ENCODE measurements around the gene RPL32.
"Not testable (repeated sequence)": the region's sequence is repeated elsewhere in the genome, so short reads cannot be mapped to it uniquely, and the experiment has no call there.

Gene RPL32

DNA sequence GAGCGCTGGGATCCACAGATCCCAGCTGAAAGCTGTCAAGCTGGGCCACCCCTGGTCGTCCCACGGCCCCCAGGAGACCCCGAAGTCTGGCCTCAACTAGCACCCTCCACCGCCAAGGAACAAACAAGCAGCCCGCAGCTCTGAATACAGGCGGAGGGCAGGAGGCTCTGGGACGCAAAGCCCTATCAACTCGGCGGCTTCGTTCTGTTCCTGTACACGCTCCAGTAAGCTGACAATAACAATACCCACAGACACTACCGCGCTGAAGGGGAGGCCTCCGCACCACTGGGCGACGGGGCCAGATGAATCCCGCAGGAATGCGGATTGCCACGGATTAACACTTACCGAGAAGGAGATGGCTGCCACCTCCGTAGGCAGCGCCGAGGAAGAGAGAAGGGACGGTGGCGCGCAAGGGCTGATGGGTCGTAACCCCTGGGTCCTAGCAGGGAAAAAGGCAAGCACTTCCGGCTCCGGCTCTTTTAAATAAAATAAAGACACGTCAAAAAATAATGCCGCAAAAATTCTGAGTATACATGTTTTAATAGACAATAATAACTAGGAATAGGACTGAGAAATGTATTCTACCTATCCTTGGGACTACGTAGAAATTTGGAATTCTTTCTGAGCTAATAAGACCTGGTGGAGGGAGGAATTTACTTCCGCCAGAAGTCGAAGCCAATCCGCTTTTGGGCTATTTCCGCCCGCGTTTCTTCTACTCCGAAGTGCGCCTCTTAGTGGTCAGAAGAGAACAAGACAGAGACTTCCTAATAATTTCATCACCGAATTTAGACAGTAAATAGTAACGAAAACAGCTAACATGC, at the start of gene RPL32:
RPL32 (minus strand) TSS at position 417 of the 821 bp plus-strand sequence. CDS start 1,328 bp downstream, outside the sequence.
- DNase-seq, result peak; percentile 88

- no peak for DNase-seq
Observed at GRCh38 chr3:12890610-12891390, 49.4 kb upstream of the RPL32 start.

- DNase-seq, result no peak
Observed at GRCh38 chr3:12886736-12887135, 45.4 kb upstream of the RPL32 start.

GRCh38 chr3:12886106-12886679, 44.8 kb upstream of the RPL32 start:
- DNase-seq, result peak; percentile 25

DNA sequence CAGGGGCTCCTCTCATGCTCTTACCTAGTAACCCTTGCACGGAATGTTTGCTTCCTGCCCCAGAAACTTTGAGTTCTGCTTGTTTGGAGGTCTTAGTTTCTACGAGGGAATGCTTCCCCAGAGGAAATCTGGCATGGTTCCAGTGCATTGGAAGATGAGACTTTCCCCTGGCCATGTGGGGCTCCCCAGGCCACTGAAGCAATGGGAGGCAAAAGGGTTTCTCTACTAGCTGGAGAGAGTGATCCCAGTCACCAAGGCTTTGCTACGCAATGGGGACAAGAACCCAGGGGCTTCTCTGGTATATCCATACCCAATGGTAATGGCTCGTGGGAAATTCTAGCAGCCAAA, 44.2 kb upstream of the RPL32 start:
- DNase-seq, result no peak

DNA sequence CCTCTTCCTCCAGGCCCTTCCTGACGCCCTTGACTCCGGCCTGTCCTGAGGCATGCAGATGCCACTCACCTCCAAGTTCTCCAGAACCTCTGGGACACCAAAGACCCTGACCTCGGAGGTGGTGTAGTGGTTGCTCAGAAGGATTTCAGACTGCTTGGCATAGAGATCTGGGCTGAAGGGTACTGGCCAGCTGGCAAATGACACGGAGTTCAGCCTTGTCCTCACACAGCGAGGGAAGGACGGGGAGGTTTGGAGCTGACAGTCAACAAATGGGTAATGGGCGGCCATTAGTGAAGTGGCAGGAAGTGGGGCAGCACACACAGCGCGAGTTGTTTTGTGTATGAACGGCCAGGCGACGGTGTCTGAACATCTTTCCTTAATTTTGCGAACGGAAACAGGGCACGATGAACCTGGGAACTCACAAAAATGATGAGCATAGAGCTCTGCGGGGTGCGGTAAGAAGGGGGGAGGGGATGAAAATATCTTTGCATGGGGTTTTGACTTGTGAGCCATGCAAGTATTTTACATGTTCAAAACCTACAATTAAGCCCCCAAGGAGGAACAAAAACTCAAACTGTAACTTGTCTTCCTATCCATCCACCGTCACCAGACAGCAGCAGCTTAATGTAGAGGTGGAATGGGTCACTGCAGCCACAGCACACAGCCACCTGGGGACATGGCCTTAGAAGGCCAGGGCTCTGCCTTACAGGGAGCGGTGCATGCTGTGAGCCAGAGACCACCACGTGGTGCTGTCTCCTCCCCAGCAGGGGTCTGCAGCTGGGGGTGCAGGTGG, 43.6 kb upstream of the RPL32 start:
- no peak for DNase-seq

- DNase-seq, result no peak
Observed at GRCh38 chr3:12884186-12884680, 42.9 kb upstream of the RPL32 start.

GRCh38 chr3:12882336-12883310, 41.3 kb upstream of the RPL32 start:
- DNase-seq, result no peak

GRCh38 chr3:12881858-12882257, 40.5 kb upstream of the RPL32 start:
- DNase-seq, result not testable (repeated sequence)

DNA sequence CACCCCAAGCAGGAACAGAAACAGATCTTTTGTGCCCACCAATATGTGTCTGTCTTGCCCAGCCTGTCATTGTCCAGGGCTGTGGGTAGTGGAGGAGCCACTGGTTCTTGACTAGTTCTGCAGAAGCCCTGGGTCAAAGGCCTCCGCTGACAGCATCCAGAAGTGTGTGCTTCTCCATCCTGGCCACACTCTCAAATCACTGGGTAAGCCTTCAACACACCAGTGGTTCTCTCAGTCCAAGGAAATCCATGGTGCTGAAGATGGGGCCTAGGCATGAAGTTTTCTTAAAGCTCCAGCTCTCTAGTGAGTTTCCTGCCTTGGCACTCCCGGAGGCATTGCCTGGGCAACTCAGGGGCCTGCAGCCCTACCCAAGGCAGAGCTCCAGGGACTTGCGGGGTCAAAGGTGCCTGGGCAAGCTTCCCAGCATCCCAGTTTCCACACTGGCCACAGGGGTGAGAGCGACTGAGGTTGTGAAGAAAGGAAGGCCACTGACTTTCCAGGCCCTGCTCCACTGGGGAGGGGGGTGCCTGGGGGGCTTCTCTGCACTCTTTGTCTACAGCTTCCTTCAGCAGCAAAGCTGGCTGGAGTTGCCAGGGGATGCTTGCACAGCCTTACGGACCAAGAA, 37.9 kb upstream of the RPL32 start:
- no peak for DNase-seq

DNA sequence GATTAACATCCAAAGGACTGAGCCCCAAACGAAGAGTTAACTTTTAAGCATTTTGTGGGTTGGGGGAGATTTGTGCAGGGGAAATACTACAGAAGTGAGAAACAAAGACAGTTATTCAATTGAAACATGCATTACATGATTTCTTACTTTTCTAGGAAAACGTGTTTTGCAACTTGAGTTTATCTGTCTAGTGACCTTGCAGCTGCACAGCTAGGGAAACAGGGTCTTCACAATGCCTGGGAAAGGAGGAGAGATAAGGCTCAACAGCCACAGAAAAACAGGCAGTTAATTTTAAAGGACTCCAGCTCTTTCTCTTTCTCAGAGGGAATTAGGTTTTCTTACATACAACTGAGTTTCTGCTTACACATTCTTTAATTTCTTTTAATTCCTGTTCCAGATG, 37.4 kb upstream of the RPL32 start:
- not testable (repeated sequence) for DNase-seq

- no peak for DNase-seq
Observed at GRCh38 chr3:12878141-12878574, 36.8 kb upstream of the RPL32 start.

DNA sequence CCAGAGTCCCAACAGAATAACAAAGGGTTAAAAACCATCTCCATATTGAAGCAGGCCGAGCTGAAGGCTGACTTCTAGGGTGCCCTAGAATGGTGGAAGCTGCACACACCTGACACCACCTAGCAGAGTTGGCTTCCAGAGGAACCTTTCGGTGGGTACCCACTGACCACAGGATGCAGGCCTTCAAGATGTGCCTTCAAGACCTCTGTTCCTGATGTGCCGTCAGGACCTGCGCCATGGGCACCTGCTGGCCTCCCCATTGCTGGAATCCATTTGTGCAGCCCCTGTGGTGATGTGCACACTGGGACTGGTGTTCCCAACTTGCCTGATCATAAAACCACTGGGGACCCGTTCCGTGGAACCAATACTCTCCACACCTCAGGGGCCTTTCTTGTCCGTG, 35.7 kb upstream of the RPL32 start:
- no peak for DNase-seq

- no peak for DNase-seq
Observed at GRCh38 chr3:12875857-12876836, 34.8 kb upstream of the RPL32 start.

DNA sequence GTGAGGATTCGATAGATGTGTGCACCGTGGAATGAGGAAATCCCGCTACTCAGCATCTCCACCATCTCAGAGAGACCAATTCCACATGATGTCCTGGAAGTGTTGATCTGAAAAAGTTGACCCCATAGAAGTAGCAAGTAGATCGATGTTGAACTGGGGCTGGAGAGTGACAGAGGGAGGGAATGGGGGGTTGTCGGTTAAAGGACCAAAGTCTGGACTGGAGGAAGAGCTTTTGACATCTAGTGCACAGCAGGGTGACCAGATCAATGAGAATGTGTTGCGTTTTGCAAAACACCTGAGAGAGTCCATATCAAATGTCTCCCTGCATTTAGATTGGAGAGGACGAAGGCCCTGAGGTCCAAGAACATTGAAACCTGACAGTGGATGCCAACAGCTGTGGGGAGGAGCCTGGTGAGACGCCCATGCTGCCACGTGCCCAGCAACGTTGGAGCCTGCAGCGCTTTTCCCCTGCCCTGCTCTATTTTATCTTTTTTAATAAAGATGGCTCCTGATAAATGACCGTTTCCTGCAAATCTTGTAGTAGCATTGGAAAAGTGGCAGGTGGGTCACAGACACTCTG, 30.1 kb upstream of the RPL32 start:
- no peak for DNase-seq

DNA sequence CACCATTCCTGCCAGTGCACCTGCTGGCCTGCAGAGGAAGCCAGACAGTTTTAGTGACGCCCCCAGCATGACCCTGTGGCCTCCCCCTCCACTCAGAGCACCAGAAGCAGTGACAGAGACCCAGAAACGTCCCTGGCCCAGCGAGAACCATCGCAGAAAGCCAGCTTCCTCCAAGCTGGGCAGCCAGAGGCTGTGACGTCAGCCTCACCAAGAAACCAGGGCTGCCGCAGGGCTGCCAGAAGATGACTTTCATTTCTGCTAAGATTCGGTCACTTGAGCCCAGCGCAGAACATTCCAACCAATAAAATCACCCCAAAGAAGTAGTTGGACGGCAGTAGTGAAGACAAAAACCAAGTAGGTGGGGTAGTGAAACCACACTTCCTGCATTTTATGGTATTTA, 29.6 kb upstream of the RPL32 start:
- no peak for DNase-seq

GRCh38 chr3:12869035-12869621, 27.8 kb upstream of the RPL32 start:
- DNase-seq, result peak; percentile 37

DNA sequence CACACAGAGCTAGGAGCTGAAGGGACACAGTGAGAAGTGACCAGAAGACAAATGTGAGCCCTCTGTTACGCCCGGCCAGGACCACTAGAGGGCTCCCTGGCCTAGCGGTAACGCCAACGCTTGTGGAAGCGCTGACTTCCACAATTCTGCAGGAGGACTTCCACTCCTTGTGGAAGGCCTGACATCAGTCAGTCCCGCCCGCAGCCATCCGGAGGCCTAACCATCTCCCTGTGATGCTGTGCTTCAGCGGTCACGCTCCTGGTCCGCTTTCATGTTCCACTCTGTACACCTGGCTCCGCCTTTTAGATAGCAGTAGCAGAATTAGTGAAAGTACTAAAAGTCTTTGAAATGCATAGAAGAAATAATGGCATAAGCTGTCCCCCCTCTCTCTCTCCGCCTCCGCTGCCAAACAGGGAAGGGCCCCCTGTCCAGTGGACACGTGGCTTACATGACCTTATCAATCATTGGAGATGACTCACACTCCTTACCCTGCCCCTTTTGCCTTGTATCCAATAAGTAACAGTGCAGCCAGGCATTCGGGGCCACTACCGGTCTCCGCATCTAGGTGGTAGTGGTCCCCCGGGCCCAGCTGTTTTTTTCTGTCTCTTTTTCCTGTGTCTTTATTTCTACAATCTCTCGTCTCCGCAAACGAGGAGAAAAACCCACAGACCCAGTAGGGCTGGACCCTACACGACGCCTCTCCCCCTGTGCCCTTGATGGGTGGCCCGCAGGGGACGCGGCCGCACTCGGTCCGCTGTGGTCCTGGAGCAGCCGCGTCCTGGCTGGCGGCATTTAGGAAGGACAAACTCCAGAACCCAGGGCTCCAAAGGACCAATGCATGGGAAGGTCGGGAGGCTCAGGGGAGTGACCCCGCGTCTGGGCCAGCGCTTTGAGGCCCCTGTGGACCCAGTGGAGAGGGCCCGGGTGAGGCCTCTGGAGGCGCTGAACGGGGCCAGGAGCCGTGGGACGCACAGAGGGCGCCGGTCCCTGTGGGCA, 27.0 kb upstream of the RPL32 start:
- peak; percentile 66 for DNase-seq

All from stimulated activated CD4-positive, alpha-beta T cell treated with anti-CD3 and anti-CD28 coated beads, Interleukin-4, amount 100 ng/mL, for 24 hours (primary cell).